Measurements from ENCODE around the gene OSTM1.

- TF ChIP-seq MXD4 (CRISPR knock-in tag; IDR thresholded peaks at IDR 0.05) (no peak), AGO1 (IDR thresholded peaks at IDR 0.05; ENCODE audit: low read depth, low read length, poor library complexity, severe bottlenecking) (no peak), NR2F1 (CRISPR knock-in tag; IDR thresholded peaks at IDR 0.05) (no peak), EZH2 (conservative IDR thresholded peaks at IDR 0.05; ENCODE audit: low read depth, low read length) (no peak), POLR2A (IDR thresholded peaks at IDR 0.05; ENCODE audit: insufficient read depth in 1 of 2, low read depth in 2 of 2, low read length in 2 of 2) (no peak), CHD2 (IDR thresholded peaks at IDR 0.05; ENCODE audit: low read depth, low read length) (no peak), NPAS2 (CRISPR knock-in tag; IDR thresholded peaks at IDR 0.05; ENCODE audit: borderline replicate concordance) (no peak), ETV6 (CRISPR knock-in tag; conservative IDR thresholded peaks at IDR 0.05) (no peak), EP300 (IDR thresholded peaks at IDR 0.05; ENCODE audit: low read depth in 2 of 2, low read length in 2 of 2) (no peak), EP300 (CRISPR knock-in tag; IDR thresholded peaks at IDR 0.05; ENCODE audit: borderline replicate concordance) (no peak), ZNF207 (IDR thresholded peaks at IDR 0.05; ENCODE audit: borderline replicate concordance) (no peak), CTCF (CRISPR knock-in tag; IDR thresholded peaks at IDR 0.05) (no peak), ZBTB1 (CRISPR knock-in tag; IDR thresholded peaks at IDR 0.05; ENCODE audit: borderline replicate concordance) (no peak), ZFP90 (CRISPR knock-in tag; IDR thresholded peaks at IDR 0.05; ENCODE audit: borderline replicate concordance) (no peak)
Observed at GRCh38 chr6:108005961-108006360, 68.6 kb downstream of the OSTM1 start.
